ENCODE data around the gene RAPGEF4. TPM values are rescaled to one million over a fixed set of nuclear protein-coding genes. Genes with fewer than 3 reads are reported as not detected.
A peak's percentile ranks its signal among the peaks of the same experiment; 100 is the strongest.

Gene RAPGEF4
- total and polyA plus RNA-seq, 2 of the 13 experiments (the other 11 are each of a cell fraction or from before 2014, with no cell fraction given), result 0.78 to 0.91 TPM

- peak; percentile 69 for TF ChIP-seq CREB1 (IDR thresholded peaks at IDR 0.05)
- no peak; the same call in 1 of the 2 replicates for TF ChIP-seq CREB1 (CRISPR knock-in tag; IDR thresholded peaks at IDR 0.05)
- TF ChIP-seq ISL2 (CRISPR knock-in tag; IDR thresholded peaks at IDR 0.05), result no peak
- TF ChIP-seq TGIF2 (CRISPR knock-in tag; IDR thresholded peaks at IDR 0.05), result no peak
- TF ChIP-seq, protein P1, sequence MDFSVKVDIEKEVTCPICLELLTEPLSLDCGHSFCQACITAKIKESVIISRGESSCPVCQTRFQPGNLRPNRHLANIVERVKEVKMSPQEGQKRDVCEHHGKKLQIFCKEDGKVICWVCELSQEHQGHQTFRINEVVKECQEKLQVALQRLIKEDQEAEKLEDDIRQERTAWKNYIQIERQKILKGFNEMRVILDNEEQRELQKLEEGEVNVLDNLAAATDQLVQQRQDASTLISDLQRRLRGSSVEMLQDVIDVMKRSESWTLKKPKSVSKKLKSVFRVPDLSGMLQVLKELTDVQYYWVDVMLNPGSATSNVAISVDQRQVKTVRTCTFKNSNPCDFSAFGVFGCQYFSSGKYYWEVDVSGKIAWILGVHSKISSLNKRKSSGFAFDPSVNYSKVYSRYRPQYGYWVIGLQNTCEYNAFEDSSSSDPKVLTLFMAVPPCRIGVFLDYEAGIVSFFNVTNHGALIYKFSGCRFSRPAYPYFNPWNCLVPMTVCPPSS (IDR thresholded peaks at IDR 0.05), result no peak
- no peak for TF ChIP-seq ZNF33B (CRISPR knock-in tag; IDR thresholded peaks at IDR 0.05)
- no peak for TF ChIP-seq PATZ1 (CRISPR knock-in tag; IDR thresholded peaks at IDR 0.05)
- TF ChIP-seq MTF1 (CRISPR knock-in tag; IDR thresholded peaks at IDR 0.05), result no peak
- TF ChIP-seq TP53 (CRISPR knock-in tag; conservative IDR thresholded peaks at IDR 0.05), result no peak
- no peak for TF ChIP-seq FOXC1 (CRISPR knock-in tag; IDR thresholded peaks at IDR 0.05; ENCODE audit: borderline replicate concordance)
- no peak for TF ChIP-seq SRY (CRISPR knock-in tag; IDR thresholded peaks at IDR 0.05)
- no peak for TF ChIP-seq ZNF713 (CRISPR knock-in tag; IDR thresholded peaks at IDR 0.05)
- no peak for TF ChIP-seq KDM3A (CRISPR knock-in tag; IDR thresholded peaks at IDR 0.05; ENCODE audit: low read depth)
- no peak; the same call in 1 of the 2 replicates for TF ChIP-seq DRAP1 (CRISPR knock-in tag; IDR thresholded peaks at IDR 0.05)
- TF ChIP-seq ZNF563 (CRISPR knock-in tag; IDR thresholded peaks at IDR 0.05), result no peak
- TF ChIP-seq NFIB (CRISPR knock-in tag; IDR thresholded peaks at IDR 0.05; ENCODE audit: borderline replicate concordance), result no peak
- TF ChIP-seq FOXP4 (CRISPR knock-in tag; IDR thresholded peaks at IDR 0.05), result peak; percentile 73; the same call in 1 of the 2 replicates
- no peak for TF ChIP-seq EEA1 (CRISPR knock-in tag; IDR thresholded peaks at IDR 0.05; ENCODE audit: borderline replicate concordance)
- TF ChIP-seq ZNF749 (CRISPR knock-in tag; IDR thresholded peaks at IDR 0.05; ENCODE audit: borderline replicate concordance), result no peak
- no peak for TF ChIP-seq RNF219 (CRISPR knock-in tag; IDR thresholded peaks at IDR 0.05)
- no peak for TF ChIP-seq ZNF558 (CRISPR knock-in tag; IDR thresholded peaks at IDR 0.05; ENCODE audit: borderline replicate concordance)
Measured at GRCh38 chr2:173048897-173049661, 313.4 kb downstream of the RAPGEF4 start (continued).

Measured in HepG2 (cell line).